GM23338 (cell line): ENCODE measurements around the gene OR4K1. TPM values are rescaled to one million over a fixed set of nuclear protein-coding genes. Genes with fewer than 3 reads are reported as not detected.

Source experiments
- ATAC-seq: fragments of 200-7000 bp; cut with Tn5 transposase; 3 replicates; pipeline ENCODE4 v1.9.1; 2020
- DNase-seq: peaks from one replicate; pipeline ENCODE4 v3.0.0-alpha.2; 2015; ENCODE audit warnings: low spot score
- H2AFZ ChIP-seq: fragments of 200-600 bp; sonication (generic); 2 replicates; pipeline ENCODE4 v1.8.0; 2016; ENCODE audit warnings: antibody characterized with exemption, mild to moderate bottlenecking, moderate library complexity
- H3F3A ChIP-seq: fragments of 200-600 bp; sonication (generic); replicated peaks from 2 replicates; pipeline ENCODE4 v1.8.0; 2017; ENCODE audit warnings: antibody characterized with exemption, mixed run types, low read depth
- H3K27ac ChIP-seq: fragments of 200-600 bp; sonication (generic); 2 replicates; pipeline ENCODE4 v1.6.1; 2016; ENCODE audit warnings: low read depth
- H3K27me3 ChIP-seq: fragments of 200-600 bp; sonication (generic); 2 replicates; pipeline ENCODE4 v1.8.0; 2016; ENCODE audit warnings: mild to moderate bottlenecking, mixed run types, moderate library complexity; ENCODE audit not compliant: insufficient read depth
- H3K36me3 ChIP-seq: fragments of 200-600 bp; sonication (generic); 2 replicates; pipeline ENCODE4 v1.8.0; 2016; ENCODE audit warnings: mild to moderate bottlenecking; ENCODE audit not compliant: insufficient read depth
- H3K4me1 ChIP-seq: fragments of 200-600 bp; sonication (generic); 2 replicates; pipeline ENCODE4 v1.8.0; 2016; ENCODE audit warnings: mild to moderate bottlenecking, moderate library complexity; ENCODE audit not compliant: insufficient read depth
- H3K4me2 ChIP-seq: fragments of 200-600 bp; sonication (generic); 2 replicates; pipeline ENCODE4 v1.7.1; 2017; ENCODE audit warnings: mixed run types
- H3K4me3 ChIP-seq: fragments of 200-600 bp; sonication (generic); 2 replicates; pipeline ENCODE4 v1.6.1; 2016; ENCODE audit warnings: mixed run types
- H3K79me2 ChIP-seq: fragments of 200-600 bp; sonication (generic); replicated peaks from 2 replicates; pipeline ENCODE4 v1.8.0; 2017; ENCODE audit warnings: mild to moderate bottlenecking; ENCODE audit not compliant: insufficient read depth
- H3K9me2 ChIP-seq: fragments of 200-600 bp; sonication (generic); 2 replicates; pipeline ENCODE4 v1.8.0; 2017; ENCODE audit not compliant: insufficient read depth
- H4K20me1 ChIP-seq: fragments of 200-600 bp; sonication (generic); replicated peaks from 2 replicates; pipeline ENCODE4 v1.8.0; 2017; ENCODE audit warnings: mild to moderate bottlenecking; ENCODE audit not compliant: insufficient read depth
- H3K27ac Mint-ChIP-seq: 2 replicates; pipeline ENCODE4 v1.8.0; 2020; ENCODE audit warnings: inconsistent platforms, mild to moderate bottlenecking, moderate library complexity, mixed read lengths
- H3K27me3 Mint-ChIP-seq: 3 replicates; pipeline ENCODE4 v1.8.0; 2022; ENCODE audit warnings: low read depth, mild to moderate bottlenecking, moderate library complexity, mixed read lengths, inconsistent platforms; ENCODE audit not compliant: insufficient read depth, poor library complexity
- H3K36me3 Mint-ChIP-seq: 3 replicates; pipeline ENCODE4 v1.8.0; 2021; ENCODE audit warnings: low read depth, mild to moderate bottlenecking, inconsistent platforms, moderate library complexity, mixed read lengths
- H3K4me1 Mint-ChIP-seq: 3 replicates; pipeline ENCODE4 v1.8.0; 2020; ENCODE audit warnings: mild to moderate bottlenecking, inconsistent platforms, mixed read lengths
- H3K4me3 Mint-ChIP-seq: 3 replicates; pipeline ENCODE4 v1.8.0; 2021; ENCODE audit warnings: moderate library complexity, mild to moderate bottlenecking, inconsistent platforms, mixed read lengths
- H3K9me3 Mint-ChIP-seq: 3 replicates; pipeline ENCODE4 v1.8.0; 2020; ENCODE audit warnings: moderate library complexity, mild to moderate bottlenecking, inconsistent platforms, mixed read lengths
- EZH2 ChIP-seq: fragments of 200-600 bp; sonication (generic); IDR thresholded peaks from one replicate; pipeline ENCODE4 v1.8.0; 2017; ENCODE audit warnings: antibody characterized with exemption, mild to moderate bottlenecking, low read depth; ENCODE audit not compliant: unreplicated experiment
- JUNB ChIP-seq: IDR thresholded peaks from one replicate; pipeline ENCODE4 v1.6.1; 2016; ENCODE audit warnings: antibody characterized with exemption; ENCODE audit not compliant: unreplicated experiment
- NANOG ChIP-seq: IDR thresholded peaks from 2 replicates; pipeline ENCODE4 v1.6.1; 2016; ENCODE audit warnings: antibody characterized with exemption, borderline replicate concordance
- ZNF114 ChIP-seq: fragments of 250-450 bp; sonication (Bioruptor Pico); IDR thresholded peaks from 2 replicates; pipeline ENCODE4 v1.5.0; 2020; ENCODE audit warnings: mild to moderate bottlenecking, moderate library complexity
- polyA plus RNA-seq: library from polyadenylated mRNA; unstranded; fragments of >200 nt; fragmentation: Nextera tagmentation; extraction: Ambion mirVana; gene quantifications from 2 replicates; pipeline ENCODE4 v1.2.1, GENCODE V29; 2016
- total RNA-seq: library from RNA; depleted of rRNA; stranded (reverse); fragments of >200 nt; shearing (Covaris generic); gene quantifications from 2 replicates; pipeline ENCODE4 v1.2.3, GENCODE V29; 2014
- TF ChIP-seq, protein P1 (sequence below): IDR thresholded peaks from one replicate; pipeline ENCODE4 v1.6.1; 2018; ENCODE audit warnings: antibody characterized with exemption; ENCODE audit not compliant: unreplicated experiment
- TF ChIP-seq, protein P2 (sequence below): IDR thresholded peaks from 2 replicates; pipeline ENCODE4 v1.6.1; 2016; ENCODE audit warnings: antibody characterized with exemption
- TF ChIP-seq, protein P3 (sequence below): fragments of 250-450 bp; sonication (Bioruptor Pico); IDR thresholded peaks from 2 replicates; pipeline ENCODE4 v1.5.0; 2020; ENCODE audit warnings: mild to moderate bottlenecking, moderate library complexity
- TF ChIP-seq, protein P4 (sequence below), 2 experiments: fragments of 200-600 bp in 1 of 2; sonication (generic) in 1 of 2; conservative IDR thresholded peaks; 2 replicates each; pipeline versions ENCODE4 v1.5.1 to v1.6.1; 2016 to 2017; ENCODE audit warnings: antibody characterized with exemption in 2 of 2, low read depth in 2 of 2, mild to moderate bottlenecking in 2 of 2, moderate library complexity in 1 of 2

The OR4K1 gene
- total and polyA plus RNA-seq, 2 experiments from 2014 or later: not detected

DNA sequence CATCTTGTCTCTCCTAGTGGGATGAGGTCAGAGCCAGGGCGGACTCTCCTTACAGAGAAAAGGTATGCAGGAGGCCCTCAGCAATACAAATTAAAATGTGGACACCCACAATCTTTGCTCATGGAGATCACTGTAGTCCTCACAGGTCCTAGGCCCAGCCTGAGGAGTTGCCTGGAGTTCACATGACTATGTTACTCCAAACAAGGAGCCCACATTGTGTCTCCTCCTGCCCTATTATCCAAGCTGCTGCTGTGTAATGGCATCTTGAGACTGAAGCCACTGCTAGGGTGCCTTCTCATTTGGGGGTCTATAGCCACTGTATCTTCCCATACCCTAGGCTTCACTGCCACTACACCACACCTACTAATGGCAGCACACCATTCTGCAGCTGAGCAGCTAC is 11.0 kb downstream of the OR4K1 start (continued):
- TF ChIP-seq, protein P1, sequence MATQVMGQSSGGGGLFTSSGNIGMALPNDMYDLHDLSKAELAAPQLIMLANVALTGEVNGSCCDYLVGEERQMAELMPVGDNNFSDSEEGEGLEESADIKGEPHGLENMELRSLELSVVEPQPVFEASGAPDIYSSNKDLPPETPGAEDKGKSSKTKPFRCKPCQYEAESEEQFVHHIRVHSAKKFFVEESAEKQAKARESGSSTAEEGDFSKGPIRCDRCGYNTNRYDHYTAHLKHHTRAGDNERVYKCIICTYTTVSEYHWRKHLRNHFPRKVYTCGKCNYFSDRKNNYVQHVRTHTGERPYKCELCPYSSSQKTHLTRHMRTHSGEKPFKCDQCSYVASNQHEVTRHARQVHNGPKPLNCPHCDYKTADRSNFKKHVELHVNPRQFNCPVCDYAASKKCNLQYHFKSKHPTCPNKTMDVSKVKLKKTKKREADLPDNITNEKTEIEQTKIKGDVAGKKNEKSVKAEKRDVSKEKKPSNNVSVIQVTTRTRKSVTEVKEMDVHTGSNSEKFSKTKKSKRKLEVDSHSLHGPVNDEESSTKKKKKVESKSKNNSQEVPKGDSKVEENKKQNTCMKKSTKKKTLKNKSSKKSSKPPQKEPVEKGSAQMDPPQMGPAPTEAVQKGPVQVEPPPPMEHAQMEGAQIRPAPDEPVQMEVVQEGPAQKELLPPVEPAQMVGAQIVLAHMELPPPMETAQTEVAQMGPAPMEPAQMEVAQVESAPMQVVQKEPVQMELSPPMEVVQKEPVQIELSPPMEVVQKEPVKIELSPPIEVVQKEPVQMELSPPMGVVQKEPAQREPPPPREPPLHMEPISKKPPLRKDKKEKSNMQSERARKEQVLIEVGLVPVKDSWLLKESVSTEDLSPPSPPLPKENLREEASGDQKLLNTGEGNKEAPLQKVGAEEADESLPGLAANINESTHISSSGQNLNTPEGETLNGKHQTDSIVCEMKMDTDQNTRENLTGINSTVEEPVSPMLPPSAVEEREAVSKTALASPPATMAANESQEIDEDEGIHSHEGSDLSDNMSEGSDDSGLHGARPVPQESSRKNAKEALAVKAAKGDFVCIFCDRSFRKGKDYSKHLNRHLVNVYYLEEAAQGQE: no peak
- TF ChIP-seq EZH2 (no peak), JUNB (no peak), ZNF114 (CRISPR knock-in tag) (no peak)
- TF ChIP-seq, protein P2, sequence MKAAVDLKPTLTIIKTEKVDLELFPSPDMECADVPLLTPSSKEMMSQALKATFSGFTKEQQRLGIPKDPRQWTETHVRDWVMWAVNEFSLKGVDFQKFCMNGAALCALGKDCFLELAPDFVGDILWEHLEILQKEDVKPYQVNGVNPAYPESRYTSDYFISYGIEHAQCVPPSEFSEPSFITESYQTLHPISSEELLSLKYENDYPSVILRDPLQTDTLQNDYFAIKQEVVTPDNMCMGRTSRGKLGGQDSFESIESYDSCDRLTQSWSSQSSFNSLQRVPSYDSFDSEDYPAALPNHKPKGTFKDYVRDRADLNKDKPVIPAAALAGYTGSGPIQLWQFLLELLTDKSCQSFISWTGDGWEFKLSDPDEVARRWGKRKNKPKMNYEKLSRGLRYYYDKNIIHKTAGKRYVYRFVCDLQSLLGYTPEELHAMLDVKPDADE: no peak

DNA sequence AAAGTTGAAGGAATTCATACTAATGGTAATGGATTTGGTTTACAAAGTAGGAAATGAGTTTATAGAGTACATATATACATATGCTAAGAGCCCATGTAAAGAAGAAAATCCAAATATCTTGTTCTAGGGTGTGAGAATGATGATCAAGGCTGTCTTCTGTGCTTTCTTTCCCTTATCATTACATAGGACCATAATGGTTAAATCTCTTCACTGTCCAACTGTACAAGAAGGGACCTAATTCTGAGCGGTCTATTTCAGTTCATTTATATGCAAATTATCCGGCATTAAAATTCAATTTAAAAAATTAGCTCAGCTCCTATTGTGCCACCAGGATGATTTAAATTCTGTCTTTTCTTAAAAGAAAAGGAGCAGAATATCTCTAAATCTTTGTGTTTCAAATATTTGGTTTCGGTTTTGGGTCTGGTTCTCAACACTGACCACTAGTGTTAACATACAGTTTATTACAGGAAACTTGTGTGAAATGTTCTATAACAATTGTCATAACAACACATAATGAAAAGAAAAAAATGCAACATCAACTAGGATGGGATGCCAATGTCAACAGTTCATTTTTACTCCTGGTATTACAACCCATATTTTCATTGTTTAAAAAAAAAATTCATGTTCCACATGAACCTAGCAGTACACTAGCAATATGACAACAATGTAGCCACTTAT is 16.8 kb downstream of the OR4K1 start:
- Histone ChIP-seq H3F3A (no peaks in the 10 kb centered on the region), H4K20me1 (no peaks in the 10 kb centered on the region), H3K36me3 (peaks cover 28% of the 10 kb centered on the region), H3K4me3 (no peak overlapping the region), H3K9me2 (no peaks in the 10 kb centered on the region), H2AFZ (no peak overlapping the region), H3K27ac (no peak overlapping the region), H3K4me2 (no peak overlapping the region), H3K79me2 (no peaks in the 10 kb centered on the region), H3K4me1 (no peaks in the 10 kb centered on the region), H3K27me3 (no peaks in the 10 kb centered on the region)
- no peak for DNase-seq
- Mint-ChIP-seq H3K9me3 (peaks cover 18% of the 10 kb centered on the region; the same call in 2 of the 3 replicates), H3K4me1 (no peaks in the 10 kb centered on the region), H3K27ac (no peak overlapping the region), H3K27me3 (peaks cover 1% of the 10 kb centered on the region), H3K4me3 (no peak overlapping the region), H3K36me3 (peaks cover 17% of the 10 kb centered on the region)
- TF ChIP-seq, protein P3, sequence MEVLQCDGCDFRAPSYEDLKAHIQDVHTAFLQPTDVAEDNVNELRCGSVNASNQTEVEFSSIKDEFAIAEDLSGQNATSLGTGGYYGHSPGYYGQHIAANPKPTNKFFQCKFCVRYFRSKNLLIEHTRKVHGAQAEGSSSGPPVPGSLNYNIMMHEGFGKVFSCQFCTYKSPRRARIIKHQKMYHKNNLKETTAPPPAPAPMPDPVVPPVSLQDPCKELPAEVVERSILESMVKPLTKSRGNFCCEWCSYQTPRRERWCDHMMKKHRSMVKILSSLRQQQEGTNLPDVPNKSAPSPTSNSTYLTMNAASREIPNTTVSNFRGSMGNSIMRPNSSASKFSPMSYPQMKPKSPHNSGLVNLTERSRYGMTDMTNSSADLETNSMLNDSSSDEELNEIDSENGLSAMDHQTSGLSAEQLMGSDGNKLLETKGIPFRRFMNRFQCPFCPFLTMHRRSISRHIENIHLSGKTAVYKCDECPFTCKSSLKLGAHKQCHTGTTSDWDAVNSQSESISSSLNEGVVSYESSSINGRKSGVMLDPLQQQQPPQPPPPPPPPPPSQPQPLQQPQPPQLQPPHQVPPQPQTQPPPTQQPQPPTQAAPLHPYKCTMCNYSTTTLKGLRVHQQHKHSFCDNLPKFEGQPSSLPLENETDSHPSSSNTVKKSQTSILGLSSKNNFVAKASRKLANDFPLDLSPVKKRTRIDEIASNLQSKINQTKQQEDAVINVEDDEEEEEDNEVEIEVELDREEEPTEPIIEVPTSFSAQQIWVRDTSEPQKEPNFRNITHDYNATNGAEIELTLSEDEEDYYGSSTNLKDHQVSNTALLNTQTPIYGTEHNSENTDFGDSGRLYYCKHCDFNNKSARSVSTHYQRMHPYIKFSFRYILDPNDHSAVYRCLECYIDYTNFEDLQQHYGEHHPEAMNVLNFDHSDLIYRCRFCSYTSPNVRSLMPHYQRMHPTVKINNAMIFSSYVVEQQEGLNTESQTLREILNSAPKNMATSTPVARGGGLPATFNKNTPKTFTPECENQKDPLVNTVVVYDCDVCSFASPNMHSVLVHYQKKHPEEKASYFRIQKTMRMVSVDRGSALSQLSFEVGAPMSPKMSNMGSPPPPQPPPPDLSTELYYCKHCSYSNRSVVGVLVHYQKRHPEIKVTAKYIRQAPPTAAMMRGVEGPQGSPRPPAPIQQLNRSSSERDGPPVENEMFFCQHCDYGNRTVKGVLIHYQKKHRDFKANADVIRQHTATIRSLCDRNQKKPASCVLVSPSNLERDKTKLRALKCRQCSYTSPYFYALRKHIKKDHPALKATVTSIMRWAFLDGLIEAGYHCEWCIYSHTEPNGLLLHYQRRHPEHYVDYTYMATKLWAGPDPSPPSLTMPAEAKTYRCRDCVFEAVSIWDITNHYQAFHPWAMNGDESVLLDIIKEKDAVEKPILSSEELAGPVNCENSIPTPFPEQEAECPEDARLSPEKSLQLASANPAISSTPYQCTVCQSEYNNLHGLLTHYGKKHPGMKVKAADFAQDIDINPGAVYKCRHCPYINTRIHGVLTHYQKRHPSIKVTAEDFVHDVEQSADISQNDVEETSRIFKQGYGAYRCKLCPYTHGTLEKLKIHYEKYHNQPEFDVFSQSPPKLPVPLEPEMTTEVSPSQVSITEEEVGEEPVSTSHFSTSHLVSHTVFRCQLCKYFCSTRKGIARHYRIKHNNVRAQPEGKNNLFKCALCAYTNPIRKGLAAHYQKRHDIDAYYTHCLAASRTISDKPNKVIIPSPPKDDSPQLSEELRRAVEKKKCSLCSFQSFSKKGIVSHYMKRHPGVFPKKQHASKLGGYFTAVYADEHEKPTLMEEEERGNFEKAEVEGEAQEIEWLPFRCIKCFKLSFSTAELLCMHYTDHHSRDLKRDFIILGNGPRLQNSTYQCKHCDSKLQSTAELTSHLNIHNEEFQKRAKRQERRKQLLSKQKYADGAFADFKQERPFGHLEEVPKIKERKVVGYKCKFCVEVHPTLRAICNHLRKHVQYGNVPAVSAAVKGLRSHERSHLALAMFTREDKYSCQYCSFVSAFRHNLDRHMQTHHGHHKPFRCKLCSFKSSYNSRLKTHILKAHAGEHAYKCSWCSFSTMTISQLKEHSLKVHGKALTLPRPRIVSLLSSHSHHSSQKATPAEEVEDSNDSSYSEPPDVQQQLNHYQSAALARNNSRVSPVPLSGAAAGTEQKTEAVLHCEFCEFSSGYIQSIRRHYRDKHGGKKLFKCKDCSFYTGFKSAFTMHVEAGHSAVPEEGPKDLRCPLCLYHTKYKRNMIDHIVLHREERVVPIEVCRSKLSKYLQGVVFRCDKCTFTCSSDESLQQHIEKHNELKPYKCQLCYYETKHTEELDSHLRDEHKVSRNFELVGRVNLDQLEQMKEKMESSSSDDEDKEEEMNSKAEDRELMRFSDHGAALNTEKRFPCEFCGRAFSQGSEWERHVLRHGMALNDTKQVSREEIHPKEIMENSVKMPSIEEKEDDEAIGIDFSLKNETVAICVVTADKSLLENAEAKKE: no peak
- no peak for TF ChIP-seq NANOG
- TF ChIP-seq, protein P4, sequence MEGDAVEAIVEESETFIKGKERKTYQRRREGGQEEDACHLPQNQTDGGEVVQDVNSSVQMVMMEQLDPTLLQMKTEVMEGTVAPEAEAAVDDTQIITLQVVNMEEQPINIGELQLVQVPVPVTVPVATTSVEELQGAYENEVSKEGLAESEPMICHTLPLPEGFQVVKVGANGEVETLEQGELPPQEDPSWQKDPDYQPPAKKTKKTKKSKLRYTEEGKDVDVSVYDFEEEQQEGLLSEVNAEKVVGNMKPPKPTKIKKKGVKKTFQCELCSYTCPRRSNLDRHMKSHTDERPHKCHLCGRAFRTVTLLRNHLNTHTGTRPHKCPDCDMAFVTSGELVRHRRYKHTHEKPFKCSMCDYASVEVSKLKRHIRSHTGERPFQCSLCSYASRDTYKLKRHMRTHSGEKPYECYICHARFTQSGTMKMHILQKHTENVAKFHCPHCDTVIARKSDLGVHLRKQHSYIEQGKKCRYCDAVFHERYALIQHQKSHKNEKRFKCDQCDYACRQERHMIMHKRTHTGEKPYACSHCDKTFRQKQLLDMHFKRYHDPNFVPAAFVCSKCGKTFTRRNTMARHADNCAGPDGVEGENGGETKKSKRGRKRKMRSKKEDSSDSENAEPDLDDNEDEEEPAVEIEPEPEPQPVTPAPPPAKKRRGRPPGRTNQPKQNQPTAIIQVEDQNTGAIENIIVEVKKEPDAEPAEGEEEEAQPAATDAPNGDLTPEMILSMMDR (conservative IDR thresholded peaks at IDR 0.05; ENCODE audit: low read depth in 2 of 2): 0 out of 4 replicates have a peak, but pooled peaks of 1 of the 2 experiments have one; percentile 7
- ATAC-seq: no peak
